ENCODE results near the gene HAAO. TPM values are rescaled to one million over a fixed set of nuclear protein-coding genes. Genes with fewer than 3 reads are reported as not detected.

The HAAO gene
- total and polyA plus RNA-seq, 2 experiments from 2014 or later = 0.30 to 0.43 TPM

GRCh38 chr2:42800461-42800962 lies 8.1 kb upstream of the HAAO start:
- no peak for DNase-seq (ENCODE audit: low read depth in 1 of 2, low spot score in 1 of 2)
- H3K4me1 ChIP-seq (ENCODE audit: low read depth) = no peaks in the 10 kb centered on the region
- TF ChIP-seq CTCF (IDR thresholded peaks at IDR 0.05; ENCODE audit: low read depth, low read length) = no peak
- no peaks in the 10 kb centered on the region for H3K9me3 ChIP-seq (ENCODE audit: low read depth)
- H3K27ac ChIP-seq = no peak overlapping the region
- no peaks in the 10 kb centered on the region for H3K27me3 ChIP-seq
- H3K36me3 ChIP-seq = no peaks in the 10 kb centered on the region
- H3K4me3 ChIP-seq = no peak overlapping the region

- Histone ChIP-seq H3K27me3 (no peaks in the 10 kb centered on the region), H3K9me3 (ENCODE audit: low read depth) (no peaks in the 10 kb centered on the region), H3K36me3 (no peaks in the 10 kb centered on the region), H3K4me3 (no peak overlapping the region), H3K27ac (no peak overlapping the region), H3K4me1 (ENCODE audit: low read depth) (no peaks in the 10 kb centered on the region)
- peak in 1 of 2 donors; percentile 44 for DNase-seq (ENCODE audit: low read depth in 1 of 2, low spot score in 1 of 2)
- no peak for TF ChIP-seq CTCF (IDR thresholded peaks at IDR 0.05; ENCODE audit: low read depth, low read length)
These were observed 7.5 kb upstream of the HAAO start for GRCh38 chr2:42799881-42800280.

GRCh38 chr2:42797281-42797680 lies 4.9 kb upstream of the HAAO start:
- Histone ChIP-seq H3K27ac (no peak overlapping the region), H3K4me1 (ENCODE audit: low read depth) (no peaks in the 10 kb centered on the region), H3K4me3 (no peak overlapping the region), H3K27me3 (peaks cover 12% of the 10 kb centered on the region), H3K36me3 (no peaks in the 10 kb centered on the region), H3K9me3 (ENCODE audit: low read depth) (no peaks in the 10 kb centered on the region)
- TF ChIP-seq CTCF (IDR thresholded peaks at IDR 0.05; ENCODE audit: low read depth, low read length) = no peak
- no peak for DNase-seq (ENCODE audit: low read depth in 1 of 2, low spot score in 1 of 2)

- no peak overlapping the region for H3K27ac ChIP-seq
- H3K4me1 ChIP-seq (ENCODE audit: low read depth) = no peaks in the 10 kb centered on the region
- no peak overlapping the region for H3K4me3 ChIP-seq
- DNase-seq (ENCODE audit: low read depth in 1 of 2, low spot score in 1 of 2) = peak in 1 of 2 donors; percentile 22
- no peaks in the 10 kb centered on the region for H3K9me3 ChIP-seq (ENCODE audit: low read depth)
- peaks cover 16% of the 10 kb centered on the region for H3K27me3 ChIP-seq
- H3K36me3 ChIP-seq = no peaks in the 10 kb centered on the region
- no peak for TF ChIP-seq CTCF (IDR thresholded peaks at IDR 0.05; ENCODE audit: low read depth, low read length)
These were observed 4.3 kb upstream of the HAAO start for GRCh38 chr2:42796427-42797248.

GRCh38 chr2:42795841-42796301 lies 3.5 kb upstream of the HAAO start:
- Histone ChIP-seq H3K27ac (no peak overlapping the region), H3K9me3 (ENCODE audit: low read depth) (no peaks in the 10 kb centered on the region), H3K4me1 (ENCODE audit: low read depth) (no peaks in the 10 kb centered on the region), H3K4me3 (no peak overlapping the region), H3K36me3 (no peaks in the 10 kb centered on the region), H3K27me3 (peaks cover 16% of the 10 kb centered on the region)
- TF ChIP-seq CTCF (IDR thresholded peaks at IDR 0.05; ENCODE audit: low read depth, low read length) = no peak
- DNase-seq (ENCODE audit: low read depth in 1 of 2, low spot score in 1 of 2) = peak in 1 of 2 donors; percentile 7
